Osteoblast (primary cell): ENCODE results near the gene DLX3. TPM values are rescaled to one million over a fixed set of nuclear protein-coding genes. Genes with fewer than 3 reads are reported as not detected.
A peak's percentile ranks its signal among the peaks of the same experiment; 100 is the strongest.

Experiments used
- DNase-seq: peaks from one replicate; pipeline ENCODE4 v3.0.0; 2011; ENCODE audit warnings: low spot score, mixed read lengths; ENCODE audit not compliant: insufficient read length; ENCODE audit errors: missing footprints
- H2AFZ ChIP-seq: 2 replicates; pipeline ENCODE4 v1.6.0; 2011; ENCODE audit warnings: mild to moderate bottlenecking, low read length
- H3K27ac ChIP-seq: 2 replicates; pipeline ENCODE4 v1.5.1; 2011; ENCODE audit warnings: mild to moderate bottlenecking, low read depth, low read length, moderate library complexity
- H3K27me3 ChIP-seq: 2 replicates; pipeline ENCODE4 v1.6.0; 2012; ENCODE audit warnings: mild to moderate bottlenecking, control low read depth, inconsistent platforms, low read length, moderate library complexity; ENCODE audit not compliant: insufficient read depth
- H3K36me3 ChIP-seq: 2 replicates; pipeline ENCODE4 v1.5.1; 2011; ENCODE audit warnings: mild to moderate bottlenecking, low read length, control low read depth, moderate library complexity; ENCODE audit not compliant: insufficient read depth
- H3K4me1 ChIP-seq: 2 replicates; pipeline ENCODE4 v1.5.1; 2011; ENCODE audit warnings: mild to moderate bottlenecking, low read length, control low read depth, moderate library complexity; ENCODE audit not compliant: insufficient read depth
- H3K4me2 ChIP-seq: 2 replicates; pipeline ENCODE4 v1.6.0; 2011; ENCODE audit warnings: mild to moderate bottlenecking, low read length; ENCODE audit not compliant: insufficient read depth
- H3K4me3 ChIP-seq: fragments of 200-600 bp; sonication (generic); 3 replicates; pipeline ENCODE4 v1.5.1; 2012; ENCODE audit warnings: mild to moderate bottlenecking, low read length, inconsistent platforms; ENCODE audit not compliant: insufficient read depth
- H3K79me2 ChIP-seq: 2 replicates; pipeline ENCODE4 v1.6.0; 2012; ENCODE audit warnings: mild to moderate bottlenecking, low read length, control low read depth, inconsistent platforms; ENCODE audit not compliant: insufficient read depth
- H3K9me3 ChIP-seq: 2 replicates; pipeline ENCODE4 v1.5.1; 2011; ENCODE audit warnings: low read depth, low read length, control low read depth
- H4K20me1 ChIP-seq: 2 replicates; pipeline ENCODE4 v1.6.0; 2012; ENCODE audit warnings: mild to moderate bottlenecking, low read length, control low read depth; ENCODE audit not compliant: insufficient read depth
- total RNA-seq: library from RNA; depleted of rRNA; stranded (reverse); fragments of >200 nt; gene quantifications from 2 replicates; pipeline ENCODE4 v1.2.3, GENCODE V29; 2012
- TF ChIP-seq, protein P1 (sequence below): IDR thresholded peaks from 2 replicates; pipeline ENCODE4 v1.5.1; 2011; ENCODE audit warnings: mild to moderate bottlenecking, low read depth, low read length, moderate library complexity; ENCODE audit errors: extremely low read depth

The DLX3 gene
- total RNA-seq, 1 donor = 1.1 TPM

DNA sequence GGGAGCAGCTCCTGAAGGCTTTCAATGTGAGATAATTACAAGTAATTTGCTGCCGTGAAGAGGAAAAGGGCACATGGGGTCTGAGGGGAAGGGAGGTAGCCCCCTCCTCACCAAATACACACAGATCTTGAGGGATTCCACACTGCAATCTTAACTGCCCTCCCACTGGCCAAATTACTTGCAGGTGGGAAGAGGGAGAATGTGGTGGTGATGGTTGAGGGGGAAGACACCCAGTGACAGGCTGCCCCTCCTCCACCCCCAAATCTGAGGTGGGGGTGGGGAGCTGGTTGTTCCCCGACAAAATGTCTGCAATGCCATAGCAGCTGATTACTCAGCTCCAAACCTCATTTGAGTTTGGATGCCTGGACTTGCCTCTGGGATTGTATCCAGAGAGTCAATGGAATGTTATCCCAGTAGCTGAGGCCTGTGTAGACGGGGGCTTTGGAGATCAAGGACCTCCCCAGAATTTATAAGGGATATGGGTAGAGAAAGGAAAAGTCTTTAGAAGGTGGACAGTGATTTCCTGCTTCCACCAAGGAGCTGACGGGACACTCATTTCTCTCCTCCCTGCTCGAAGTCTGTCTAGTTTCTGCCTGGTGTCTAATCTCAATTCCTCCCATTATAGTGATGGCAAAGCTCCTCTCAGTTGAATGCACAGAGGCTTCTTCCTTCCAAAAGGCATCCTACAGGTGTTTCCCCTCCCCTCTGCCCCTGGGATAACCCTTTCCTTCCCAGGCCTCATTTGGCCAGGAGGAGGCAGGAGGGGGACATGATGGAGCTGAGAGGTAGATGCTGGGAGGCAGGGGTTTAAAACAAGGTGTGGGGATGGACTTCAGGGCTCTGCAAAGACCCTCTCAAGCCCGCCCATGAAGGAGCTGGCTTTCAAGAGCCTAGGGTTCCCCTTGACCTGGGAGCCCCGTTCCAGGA lies 17.3 kb downstream of the DLX3 start:
- Histone ChIP-seq H3K4me2 (no peak overlapping the region), H3K9me3 (no peaks in the 10 kb centered on the region), H4K20me1 (no peaks in the 10 kb centered on the region), H3K79me2 (no peaks in the 10 kb centered on the region), H3K27me3 (peaks cover 24% of the 10 kb centered on the region), H3K27ac (no peak overlapping the region), H3K4me1 (peaks cover 30% of the 10 kb centered on the region), H3K4me3 (no peak overlapping the region), H2AFZ (no peak overlapping the region), H3K36me3 (no peaks in the 10 kb centered on the region)
- DNase-seq = peak; percentile 87
- TF ChIP-seq, protein P1, sequence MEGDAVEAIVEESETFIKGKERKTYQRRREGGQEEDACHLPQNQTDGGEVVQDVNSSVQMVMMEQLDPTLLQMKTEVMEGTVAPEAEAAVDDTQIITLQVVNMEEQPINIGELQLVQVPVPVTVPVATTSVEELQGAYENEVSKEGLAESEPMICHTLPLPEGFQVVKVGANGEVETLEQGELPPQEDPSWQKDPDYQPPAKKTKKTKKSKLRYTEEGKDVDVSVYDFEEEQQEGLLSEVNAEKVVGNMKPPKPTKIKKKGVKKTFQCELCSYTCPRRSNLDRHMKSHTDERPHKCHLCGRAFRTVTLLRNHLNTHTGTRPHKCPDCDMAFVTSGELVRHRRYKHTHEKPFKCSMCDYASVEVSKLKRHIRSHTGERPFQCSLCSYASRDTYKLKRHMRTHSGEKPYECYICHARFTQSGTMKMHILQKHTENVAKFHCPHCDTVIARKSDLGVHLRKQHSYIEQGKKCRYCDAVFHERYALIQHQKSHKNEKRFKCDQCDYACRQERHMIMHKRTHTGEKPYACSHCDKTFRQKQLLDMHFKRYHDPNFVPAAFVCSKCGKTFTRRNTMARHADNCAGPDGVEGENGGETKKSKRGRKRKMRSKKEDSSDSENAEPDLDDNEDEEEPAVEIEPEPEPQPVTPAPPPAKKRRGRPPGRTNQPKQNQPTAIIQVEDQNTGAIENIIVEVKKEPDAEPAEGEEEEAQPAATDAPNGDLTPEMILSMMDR = no peak

DNA sequence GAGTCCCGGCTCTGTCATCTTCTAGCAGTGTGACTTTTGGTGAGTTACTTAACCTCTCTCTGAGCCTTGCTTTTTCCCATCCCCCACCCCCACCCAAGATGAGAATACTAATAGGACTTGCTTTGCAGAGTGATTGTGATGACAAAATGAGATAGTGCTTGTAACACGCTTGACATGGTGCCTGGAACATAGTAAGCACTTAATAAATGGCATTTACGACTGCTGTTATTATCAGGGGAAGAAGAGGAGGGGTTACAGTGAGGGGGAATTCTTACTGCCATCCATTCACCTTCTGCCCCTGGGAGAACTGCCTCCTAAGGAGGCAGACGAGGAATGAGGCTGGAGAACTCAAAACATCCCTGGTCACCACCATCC lies 18.2 kb downstream of the DLX3 start:
- H3K79me2 ChIP-seq = no peaks in the 10 kb centered on the region
- H4K20me1 ChIP-seq = no peaks in the 10 kb centered on the region
- H3K27me3 ChIP-seq = peaks cover 33% of the 10 kb centered on the region
- no peak overlapping the region for H3K27ac ChIP-seq
- H3K4me3 ChIP-seq = no peak overlapping the region
- H3K4me1 ChIP-seq = peaks cover 34% of the 10 kb centered on the region
- DNase-seq = peak; percentile 30
- no peaks in the 10 kb centered on the region for H3K36me3 ChIP-seq
- TF ChIP-seq, protein P1 = no peak
- H3K4me2 ChIP-seq = no peak overlapping the region
- no peaks in the 10 kb centered on the region for H3K9me3 ChIP-seq
- H2AFZ ChIP-seq = no peak overlapping the region

DNA sequence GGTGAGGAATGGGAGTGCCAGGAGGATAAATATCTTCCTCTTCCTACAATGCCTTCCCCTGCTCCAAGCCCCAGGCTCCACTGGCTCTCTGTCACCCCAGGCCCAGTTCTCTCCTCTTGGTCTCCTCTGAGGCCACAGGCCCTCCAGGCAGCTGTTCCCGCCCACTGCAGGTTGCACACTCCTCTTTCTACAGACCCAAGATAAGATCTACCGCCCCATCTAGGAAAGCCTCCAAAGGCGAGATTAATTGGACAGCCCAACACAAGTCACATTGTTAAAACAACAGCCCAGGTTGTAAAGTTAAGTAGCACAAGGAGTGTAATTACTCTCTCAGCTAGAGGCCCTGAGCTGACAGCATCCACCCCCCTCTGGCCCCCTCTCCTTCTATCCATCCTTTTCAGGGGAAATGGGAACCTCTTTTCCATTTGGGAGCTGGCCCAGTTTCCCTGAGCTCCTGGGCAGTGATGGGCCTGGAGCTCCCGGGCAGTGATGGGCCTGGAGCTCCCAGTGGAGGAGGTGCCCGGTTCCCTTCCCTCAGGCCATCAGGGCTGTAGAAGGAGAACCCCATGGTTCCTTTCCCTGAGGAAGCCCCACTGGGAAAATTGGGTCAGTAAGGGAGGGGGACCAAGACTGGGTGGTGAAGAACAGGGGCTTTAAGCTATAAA lies 18.7 kb downstream of the DLX3 start:
- no peaks in the 10 kb centered on the region for H3K36me3 ChIP-seq
- no peak overlapping the region for H3K27ac ChIP-seq
- peaks cover 38% of the 10 kb centered on the region for H3K27me3 ChIP-seq
- H3K79me2 ChIP-seq = no peaks in the 10 kb centered on the region
- H4K20me1 ChIP-seq = no peaks in the 10 kb centered on the region
- H3K4me3 ChIP-seq = no peak overlapping the region
- DNase-seq = peak; percentile 84
- no peaks in the 10 kb centered on the region for H3K9me3 ChIP-seq
- peaks cover 38% of the 10 kb centered on the region for H3K4me1 ChIP-seq
- no peak overlapping the region for H3K4me2 ChIP-seq
- H2AFZ ChIP-seq = no peak overlapping the region
- TF ChIP-seq, protein P1 = no peak

DNA sequence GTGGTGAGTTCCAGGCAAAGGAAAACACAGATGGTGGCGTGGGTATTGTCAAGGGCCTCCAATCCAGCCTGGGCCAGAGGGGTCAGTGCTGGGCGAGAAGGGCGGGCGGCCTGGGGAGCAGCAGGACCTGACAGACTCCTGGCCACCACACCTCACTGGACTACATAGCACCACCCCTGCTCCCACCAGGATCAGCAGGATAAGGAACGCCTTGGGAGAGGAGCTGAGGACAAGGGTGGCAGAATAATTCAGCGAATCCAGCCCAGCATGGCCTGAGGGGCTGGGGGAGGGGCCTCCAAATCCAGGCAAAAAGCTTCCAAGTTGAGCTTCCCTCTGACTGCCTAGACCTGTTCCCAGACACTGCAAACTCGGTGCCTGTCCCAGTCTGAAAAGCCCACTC lies 19.5 kb downstream of the DLX3 start:
- Histone ChIP-seq H3K27ac (no peak overlapping the region), H3K4me3 (no peak overlapping the region), H4K20me1 (no peaks in the 10 kb centered on the region), H3K4me2 (no peak overlapping the region), H3K27me3 (peaks cover 46% of the 10 kb centered on the region), H2AFZ (no peak overlapping the region), H3K36me3 (no peaks in the 10 kb centered on the region), H3K79me2 (no peaks in the 10 kb centered on the region), H3K9me3 (no peaks in the 10 kb centered on the region), H3K4me1 (peaks cover 36% of the 10 kb centered on the region)
- DNase-seq = peak; percentile 35
- TF ChIP-seq, protein P1 = no peak
